Bronchial smooth muscle cell (primary cell): ENCODE results near the gene GADD45A. TPM values are rescaled to one million over a fixed set of nuclear protein-coding genes. Genes with fewer than 3 reads are reported as not detected.

Source experiments
- total RNA-seq: library from RNA; depleted of rRNA; stranded (reverse); fragments of >200 nt; gene quantifications from 2 replicates; pipeline ENCODE4 v1.2.1, GENCODE V29; 2014

Gene GADD45A, protein sequence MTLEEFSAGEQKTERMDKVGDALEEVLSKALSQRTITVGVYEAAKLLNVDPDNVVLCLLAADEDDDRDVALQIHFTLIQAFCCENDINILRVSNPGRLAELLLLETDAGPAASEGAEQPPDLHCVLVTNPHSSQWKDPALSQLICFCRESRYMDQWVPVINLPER
- total RNA-seq, result 37.3 and 41.3 TPM in 2 replicates

DNA sequence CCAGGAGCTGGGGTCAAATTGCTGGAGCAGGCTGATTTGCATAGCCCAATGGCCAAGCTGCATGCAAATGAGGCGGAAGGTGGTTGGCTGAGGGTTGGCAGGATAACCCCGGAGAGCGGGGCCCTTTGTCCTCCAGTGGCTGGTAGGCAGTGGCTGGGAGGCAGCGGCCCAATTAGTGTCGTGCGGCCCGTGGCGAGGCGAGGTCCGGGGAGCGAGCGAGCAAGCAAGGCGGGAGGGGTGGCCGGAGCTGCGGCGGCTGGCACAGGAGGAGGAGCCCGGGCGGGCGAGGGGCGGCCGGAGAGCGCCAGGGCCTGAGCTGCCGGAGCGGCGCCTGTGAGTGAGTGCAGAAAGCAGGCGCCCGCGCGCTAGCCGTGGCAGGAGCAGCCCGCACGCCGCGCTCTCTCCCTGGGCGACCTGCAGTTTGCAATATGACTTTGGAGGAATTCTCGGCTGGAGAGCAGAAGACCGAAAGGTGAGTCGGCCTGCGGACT, at the start of gene GADD45A:
Gene GADD45A, plus strand, starts transcription at position 135 of the 491 bp plus-strand sequence. Its CDS starts 294 bp downstream, at position 429.

Other genes starting within 250 kb of the GADD45A start
- 73.2 and 128 TPM in 2 replicates for gene GNG12, start 148.3 kb downstream of the GADD45A start, total RNA-seq